Activated CD8-positive, alpha-beta memory T cell treated with anti-CD3 and anti-CD28 coated beads, Interleukin-2, amount 50 U/mL, for 4 hours (primary cell): Measurements from ENCODE around the gene HBZ.
"Not testable (repeated sequence)": the region's sequence is repeated elsewhere in the genome, so short reads cannot be mapped to it uniquely, and the experiment has no call there.

Experiments used
- DNase-seq: peaks from one replicate; pipeline ENCODE4 v3.0.0-alpha.2; 2020

Gene HBZ

GRCh38 chr16:165539-166374 is 13.3 kb downstream of the HBZ start, which contains the start of gene HBM:
HBM (plus strand) TSS chr16:165978; CDS start chr16:165998, 20 bp downstream.
- no peak for DNase-seq

GRCh38 chr16:166375-167121 is 14.1 kb downstream of the HBZ start:
- no peak for DNase-seq

GRCh38 chr16:167122-167690 is 14.8 kb downstream of the HBZ start:
- no peak for DNase-seq

- DNase-seq, result no peak
These were observed 16.0 kb downstream of the HBZ start for GRCh38 chr16:168424-168823.

- DNase-seq, result no peak
These were observed 16.6 kb downstream of the HBZ start for GRCh38 chr16:169014-169413.

- DNase-seq, result not testable (repeated sequence)
These were observed 17.7 kb downstream of the HBZ start for GRCh38 chr16:170088-170507.

- DNase-seq, result no peak
These were observed 18.3 kb downstream of the HBZ start for GRCh38 chr16:170788-171187.

GRCh38 chr16:172374-172941 is 20.0 kb downstream of the HBZ start, which contains the start of gene HBA2:
HBA2 (plus strand) TSS chr16:172876; CDS start chr16:172913, 37 bp downstream.
- DNase-seq, result not testable (repeated sequence)

GRCh38 chr16:173211-173854 is 20.9 kb downstream of the HBZ start:
- not testable (repeated sequence) for DNase-seq

- not testable (repeated sequence) for DNase-seq
These were observed 21.7 kb downstream of the HBZ start for GRCh38 chr16:173928-174769.

GRCh38 chr16:175011-175949 is 22.8 kb downstream of the HBZ start:
- no peak for DNase-seq

GRCh38 chr16:176006-176405 is 23.6 kb downstream of the HBZ start:
- DNase-seq, result not testable (repeated sequence)

GRCh38 chr16:176477-177382 is 24.3 kb downstream of the HBZ start, which contains the start of gene HBA1:
HBA1 (plus strand) TSS chr16:176680; CDS start chr16:176717, 37 bp downstream.
- DNase-seq, result not testable (repeated sequence)

GRCh38 chr16:177394-177822 is 25.0 kb downstream of the HBZ start:
- no peak for DNase-seq

- no peak for DNase-seq
These were observed 25.7 kb downstream of the HBZ start for GRCh38 chr16:177981-178667.

GRCh38 chr16:178668-179015 is 26.2 kb downstream of the HBZ start:
- DNase-seq, result no peak

GRCh38 chr16:179211-180092 is 27.0 kb downstream of the HBZ start:
- DNase-seq, result no peak
